Kidney (tissue), 14 donors: ENCODE results near the gene CHRNA7. TPM values are rescaled to one million over a fixed set of nuclear protein-coding genes. Genes with fewer than 3 reads are reported as not detected.

ENCODE experiments used
- DNase-seq, 5 donors: peaks; one replicate each; pipeline ENCODE4 v3.0.0-alpha.2; 2013 to 2020
- FAIRE-seq: peaks from 2 replicates; lab custom pipeline; 2012; peaks lifted over from hg19 to GRCh38; lab: Jason Lieb, UNC
- H3K27ac ChIP-seq, 2 donors: one replicate each; pipeline ENCODE4 v1.7.0; 2013; ENCODE audit warnings: low read depth in 2 of 2, low read length in 2 of 2, inconsistent platforms in 1 of 2
- H3K27me3 ChIP-seq: one replicate; pipeline ENCODE4 v1.7.1; 2013; ENCODE audit warnings: low read length, inconsistent platforms; ENCODE audit not compliant: control insufficient read depth, insufficient read depth
- H3K36me3 ChIP-seq, 3 donors: one replicate each; pipeline versions ENCODE4 v1.7.0 to v1.7.1; 2013; ENCODE audit warnings: low read length in 3 of 3, control low read depth in 1 of 3, inconsistent platforms in 1 of 3; ENCODE audit not compliant: insufficient read depth in 3 of 3, control insufficient read depth in 2 of 3
- H3K4me1 ChIP-seq, 3 donors: one replicate each; pipeline versions ENCODE4 v1.7.0 to v1.7.1; 2013; ENCODE audit warnings: low read length in 3 of 3, inconsistent platforms in 1 of 3, low read depth in 1 of 3; ENCODE audit not compliant: control insufficient read depth in 2 of 3, insufficient read depth in 2 of 3
- H3K4me3 ChIP-seq, 3 donors: one replicate each; pipeline versions ENCODE4 v1.7.0 to v1.8.1; 2013; ENCODE audit warnings: low read length in 3 of 3, control low read depth in 1 of 3, inconsistent platforms in 1 of 3
- H3K9ac ChIP-seq, 3 donors: one replicate each; pipeline versions ENCODE4 v1.7.0 to v1.7.1; 2013; ENCODE audit warnings: low read length in 3 of 3, control low read depth in 1 of 3, inconsistent platforms in 1 of 3
- H3K9me3 ChIP-seq, 3 donors: one replicate each; pipeline versions ENCODE4 v1.7.0 to v1.7.1; 2013; ENCODE audit warnings: low read length in 3 of 3, control low read depth in 1 of 3, inconsistent platforms in 1 of 3; ENCODE audit not compliant: control insufficient read depth in 2 of 3, insufficient read depth in 1 of 3
- CTCF ChIP-seq: IDR thresholded peaks from 3 replicates; pipeline ENCODE4 v1.5.1; 2012; ENCODE audit warnings: mild to moderate bottlenecking, moderate library complexity, borderline replicate concordance; ENCODE audit not compliant: insufficient read depth; ENCODE audit errors: extremely low read depth
- intact Hi-C: fragments of 100-400 bp; cut with DNase I; formaldehyde crosslinking; loops from one replicate; pipeline ENCODE4 v1.11.1; 2022
- polyA plus RNA-seq: library from polyadenylated mRNA; stranded (reverse); fragments of 350-450 nt; fragmentation: Illumina TruSeq; extraction: RNeasy Lipid Tissue Mini Kit (QIAGEN cat#74804); gene quantifications from one replicate; pipeline ENCODE4 v1.2.3, GENCODE V29; 2014; ENCODE audit warnings: low read depth, low replicate concordance; ENCODE audit not compliant: insufficient read depth
- total RNA-seq: library from RNA; stranded (reverse); fragmentation: NEBNext Ultra II Directional; extraction: Animal tissue kit (Norgen Biotek cat#: 25700); gene quantifications from one replicate; pipeline ENCODE4 v1.2.1, GENCODE V29; 2021
- donor health status: control.
- donor health status: control.
- donor health status: control.
- donor health status: control.
- donor health status: control.
- donor health status: DM: yes; HTN: yes; CAD: no.
- donor health status: Normal renal cell carcinoma (clear cell type).

Gene CHRNA7
- total and polyA plus RNA-seq, 2 donors from 2014 or later: 0.80 to 1.6 TPM

GRCh38 chr15:32218666-32219065 is 188.4 kb downstream of the CHRNA7 start:
- Histone ChIP-seq H3K9me3 (peaks cover 0 to 4% (median 2%) of the 10 kb centered on the region in 3 donors), H3K36me3 (no peaks in the 10 kb centered on the region), H3K27me3 (no peaks in the 10 kb centered on the region), H3K27ac (no peak overlapping the region), H3K4me3 (no peak overlapping the region), H3K4me1 (no peaks in the 10 kb centered on the region), H3K9ac (no peak overlapping the region)
- DNase-seq (no peak), FAIRE-seq (no peak)
- intact Hi-C loops: no loop called here
- TF ChIP-seq CTCF: no peak

Other genes starting within 250 kb of the CHRNA7 start
- 3.1 TPM for gene OTUD7A, start 159.8 kb upstream of the CHRNA7 start, total RNA-seq
- gene OTUD7A, start 159.8 kb upstream of the CHRNA7 start, polyA plus RNA-seq: 0.41 TPM